HL-60 (cell line): Measurements from ENCODE around the gene KRT34.

Experiments used
- GABPA ChIP-seq: IDR thresholded peaks from 2 replicates; pipeline ENCODE4 v1.6.1; 2012; ENCODE audit warnings: low read depth
- POLR2AphosphoS5 ChIP-seq: IDR thresholded peaks from 2 replicates; pipeline ENCODE4 v1.6.1; 2012; ENCODE audit warnings: low read depth
- TF ChIP-seq, protein P1 (sequence below): IDR thresholded peaks from one replicate; pipeline ENCODE4 v1.5.1; 2011; ENCODE audit warnings: low read length, control low read depth, inconsistent platforms; ENCODE audit not compliant: insufficient read depth
- TF ChIP-seq, protein P2 (sequence below): IDR thresholded peaks from 2 replicates; pipeline ENCODE4 v1.6.1; 2012; ENCODE audit warnings: low read depth; ENCODE audit not compliant: insufficient replicate concordance

DNA sequence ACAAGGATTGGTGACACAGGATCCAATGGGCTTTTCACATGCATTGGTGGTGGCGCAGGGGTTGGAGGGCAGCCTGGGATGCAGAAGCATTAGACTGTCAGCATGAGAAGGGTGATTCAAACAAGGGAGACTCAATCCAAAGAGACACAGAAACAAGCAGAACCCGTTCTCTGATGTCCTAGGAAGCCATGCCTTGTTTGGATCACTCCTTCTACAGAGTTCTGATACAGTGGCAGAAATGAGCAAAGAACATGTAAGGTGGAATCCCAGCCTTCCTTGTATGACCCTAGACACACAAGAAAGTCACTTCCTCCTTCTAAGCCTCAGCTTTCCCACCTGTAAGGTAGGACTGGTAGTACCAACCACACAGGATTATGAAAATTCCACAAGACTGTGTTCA, 18.2 kb downstream of the KRT34 start:
- TF ChIP-seq, protein P1, sequence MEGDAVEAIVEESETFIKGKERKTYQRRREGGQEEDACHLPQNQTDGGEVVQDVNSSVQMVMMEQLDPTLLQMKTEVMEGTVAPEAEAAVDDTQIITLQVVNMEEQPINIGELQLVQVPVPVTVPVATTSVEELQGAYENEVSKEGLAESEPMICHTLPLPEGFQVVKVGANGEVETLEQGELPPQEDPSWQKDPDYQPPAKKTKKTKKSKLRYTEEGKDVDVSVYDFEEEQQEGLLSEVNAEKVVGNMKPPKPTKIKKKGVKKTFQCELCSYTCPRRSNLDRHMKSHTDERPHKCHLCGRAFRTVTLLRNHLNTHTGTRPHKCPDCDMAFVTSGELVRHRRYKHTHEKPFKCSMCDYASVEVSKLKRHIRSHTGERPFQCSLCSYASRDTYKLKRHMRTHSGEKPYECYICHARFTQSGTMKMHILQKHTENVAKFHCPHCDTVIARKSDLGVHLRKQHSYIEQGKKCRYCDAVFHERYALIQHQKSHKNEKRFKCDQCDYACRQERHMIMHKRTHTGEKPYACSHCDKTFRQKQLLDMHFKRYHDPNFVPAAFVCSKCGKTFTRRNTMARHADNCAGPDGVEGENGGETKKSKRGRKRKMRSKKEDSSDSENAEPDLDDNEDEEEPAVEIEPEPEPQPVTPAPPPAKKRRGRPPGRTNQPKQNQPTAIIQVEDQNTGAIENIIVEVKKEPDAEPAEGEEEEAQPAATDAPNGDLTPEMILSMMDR: no peak
- no peak for TF ChIP-seq GABPA
- TF ChIP-seq, protein P2, sequence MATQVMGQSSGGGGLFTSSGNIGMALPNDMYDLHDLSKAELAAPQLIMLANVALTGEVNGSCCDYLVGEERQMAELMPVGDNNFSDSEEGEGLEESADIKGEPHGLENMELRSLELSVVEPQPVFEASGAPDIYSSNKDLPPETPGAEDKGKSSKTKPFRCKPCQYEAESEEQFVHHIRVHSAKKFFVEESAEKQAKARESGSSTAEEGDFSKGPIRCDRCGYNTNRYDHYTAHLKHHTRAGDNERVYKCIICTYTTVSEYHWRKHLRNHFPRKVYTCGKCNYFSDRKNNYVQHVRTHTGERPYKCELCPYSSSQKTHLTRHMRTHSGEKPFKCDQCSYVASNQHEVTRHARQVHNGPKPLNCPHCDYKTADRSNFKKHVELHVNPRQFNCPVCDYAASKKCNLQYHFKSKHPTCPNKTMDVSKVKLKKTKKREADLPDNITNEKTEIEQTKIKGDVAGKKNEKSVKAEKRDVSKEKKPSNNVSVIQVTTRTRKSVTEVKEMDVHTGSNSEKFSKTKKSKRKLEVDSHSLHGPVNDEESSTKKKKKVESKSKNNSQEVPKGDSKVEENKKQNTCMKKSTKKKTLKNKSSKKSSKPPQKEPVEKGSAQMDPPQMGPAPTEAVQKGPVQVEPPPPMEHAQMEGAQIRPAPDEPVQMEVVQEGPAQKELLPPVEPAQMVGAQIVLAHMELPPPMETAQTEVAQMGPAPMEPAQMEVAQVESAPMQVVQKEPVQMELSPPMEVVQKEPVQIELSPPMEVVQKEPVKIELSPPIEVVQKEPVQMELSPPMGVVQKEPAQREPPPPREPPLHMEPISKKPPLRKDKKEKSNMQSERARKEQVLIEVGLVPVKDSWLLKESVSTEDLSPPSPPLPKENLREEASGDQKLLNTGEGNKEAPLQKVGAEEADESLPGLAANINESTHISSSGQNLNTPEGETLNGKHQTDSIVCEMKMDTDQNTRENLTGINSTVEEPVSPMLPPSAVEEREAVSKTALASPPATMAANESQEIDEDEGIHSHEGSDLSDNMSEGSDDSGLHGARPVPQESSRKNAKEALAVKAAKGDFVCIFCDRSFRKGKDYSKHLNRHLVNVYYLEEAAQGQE: no peak
- no peak for TF ChIP-seq POLR2AphosphoS5
